HepG2 (cell line): ENCODE data around the gene NFKB2. TPM values are rescaled to one million over a fixed set of nuclear protein-coding genes. Genes with fewer than 3 reads are reported as not detected.

ENCODE experiments used
- ATAC-seq: fragments of 200-7000 bp; cut with Tn5 transposase; 3 replicates; pipeline ENCODE4 v1.9.1; 2020; ENCODE audit warnings: mild to moderate bottlenecking, moderate library complexity
- BruUV-seq: library from RNA; stranded (reverse); fragments of 400-500 nt; replicated peaks from 2 replicates; lab custom pipeline; 2021; lab: Mats Ljungman, UMichigan
- CTCF ChIA-PET: fragments of 300-600 bp; formaldehyde crosslinking; extraction: SDS; loops from one replicate; lab custom pipeline; 2021; ENCODE audit warnings: low total read pairs, inconsistent platforms, low intra/inter-chr PET ratio; lab: Yijun Ruan, JAX
- POLR2A ChIA-PET: fragments of 350-600 bp; sonication (Branson Sonifier 250); formaldehyde crosslinking; loops from one replicate; lab custom pipeline; 2020; ENCODE audit warnings: antibody characterized with exemption, inconsistent platforms; lab: Yijun Ruan, JAX
- DNase-seq: peaks from one replicate; pipeline ENCODE4 v3.0.0-alpha.2; 2015; ENCODE audit warnings: low spot score
- FAIRE-seq: peaks from 3 replicates; lab custom pipeline; 2011; peaks lifted over from hg19 to GRCh38; lab: Jason Lieb, UNC
- H2AFZ ChIP-seq: one replicate; pipeline ENCODE4 v1.6.1; 2011; ENCODE audit warnings: low read length, inconsistent platforms
- H3K27ac ChIP-seq: fragments of 300-600 bp; 3 replicates; pipeline ENCODE4 v1.8.0; 2011; ENCODE audit warnings: mixed run types, mild to moderate bottlenecking, mixed read lengths, low read length, inconsistent platforms; ENCODE audit not compliant: insufficient read depth; ENCODE audit errors: extremely low read length
- H3K27me3 ChIP-seq, 2 experiments: fragments of 200-600 bp in 1 of 2; 2 replicates in 1 of 2; 3 replicates in 1 of 2; pipeline versions ENCODE4 v1.6.0 to v1.8.0; 2011; ENCODE audit warnings: low read length in 2 of 2, mild to moderate bottlenecking in 2 of 2, moderate library complexity in 2 of 2, inconsistent platforms in 1 of 2; ENCODE audit not compliant: insufficient read depth in 2 of 2, control insufficient read depth in 1 of 2
- H3K36me3 ChIP-seq, 2 experiments: fragments of 200-600 bp in 1 of 2; replicated peaks in 1 of 2; 2 replicates in 1 of 2; 3 replicates in 1 of 2; pipeline versions ENCODE4 v1.5.1 to v1.8.0; 2011; ENCODE audit warnings: low read length in 2 of 2, inconsistent platforms in 1 of 2; ENCODE audit not compliant: insufficient read depth in 2 of 2, control insufficient read depth in 1 of 2
- H3K4me1 ChIP-seq: 2 replicates; pipeline ENCODE4 v1.5.1; 2012; ENCODE audit warnings: low read length, inconsistent platforms; ENCODE audit not compliant: insufficient read depth
- H3K4me2 ChIP-seq: 2 replicates; pipeline ENCODE4 v1.6.0; 2011; ENCODE audit warnings: low read depth, low read length, inconsistent platforms
- H3K4me3 ChIP-seq, 3 experiments: fragments of 200-600 bp in 1 of 3; sonication (generic), shearing (Covaris generic) in 1 of 3; replicated peaks in 1 of 3; 2 replicates each; pipeline ENCODE4 v1.5.1; 2011 to 2016; ENCODE audit warnings: low read length in 3 of 3, inconsistent platforms in 2 of 3, low read depth in 2 of 3, mild to moderate bottlenecking in 2 of 3, control low read depth in 1 of 3, mixed read lengths in 1 of 3; ENCODE audit not compliant: insufficient read depth in 1 of 3
- H3K79me2 ChIP-seq: one replicate; pipeline ENCODE4 v1.6.1; 2011; ENCODE audit warnings: low read length, inconsistent platforms; ENCODE audit not compliant: insufficient read depth
- H3K9ac ChIP-seq: 2 replicates; pipeline ENCODE4 v1.6.0; 2011; ENCODE audit warnings: mild to moderate bottlenecking, low read depth, low read length, inconsistent platforms; ENCODE audit not compliant: insufficient read depth
- H3K9me3 ChIP-seq: 2 replicates; pipeline ENCODE4 v1.5.1; 2012; ENCODE audit warnings: mild to moderate bottlenecking, low read length
- H4K20me1 ChIP-seq: 2 replicates; pipeline ENCODE4 v1.6.0; 2011; ENCODE audit warnings: inconsistent platforms, mild to moderate bottlenecking, low read length, moderate library complexity; ENCODE audit not compliant: insufficient read depth
- CEBPG ChIP-seq: IDR thresholded peaks from 2 replicates; pipeline ENCODE4 v1.6.1; 2016
- NFATC3 ChIP-seq: sonication (generic); formaldehyde crosslinking; IDR thresholded peaks from 2 replicates; pipeline ENCODE4 v1.5.1; 2020; ENCODE audit warnings: mild to moderate bottlenecking, missing genetic modification reagents
- NR1H2 ChIP-seq: sonication (generic); formaldehyde crosslinking; IDR thresholded peaks from 2 replicates; pipeline ENCODE4 v1.8.1; 2022; ENCODE audit warnings: low read depth, missing genetic modification reagents, borderline replicate concordance
- SMAD9 ChIP-seq: sonication (generic); formaldehyde crosslinking; IDR thresholded peaks from 2 replicates; pipeline ENCODE4 v1.5.1; 2020; ENCODE audit warnings: mild to moderate bottlenecking, missing genetic modification reagents
- SP140L ChIP-seq: sonication (generic); formaldehyde crosslinking; IDR thresholded peaks from 2 replicates; pipeline ENCODE4 v1.4.0; 2020; ENCODE audit warnings: missing genetic modification reagents, borderline replicate concordance
- ZFP41 ChIP-seq: sonication (generic); formaldehyde crosslinking; IDR thresholded peaks from 2 replicates; pipeline ENCODE4 v1.4.0; 2020; ENCODE audit warnings: mild to moderate bottlenecking, missing genetic modification reagents, borderline replicate concordance
- ZNF263 ChIP-seq: sonication (generic); formaldehyde crosslinking; IDR thresholded peaks from 2 replicates; pipeline ENCODE4 v1.4.0; 2020; ENCODE audit warnings: missing genetic modification reagents
- ZNF33A ChIP-seq: sonication (generic); formaldehyde crosslinking; IDR thresholded peaks from 2 replicates; pipeline ENCODE4 v1.5.1; 2020; ENCODE audit warnings: missing genetic modification reagents, mild to moderate bottlenecking, moderate library complexity, borderline replicate concordance
- ZNF563 ChIP-seq: sonication (generic); formaldehyde crosslinking; IDR thresholded peaks from 2 replicates; pipeline ENCODE4 v1.8.0; 2022; ENCODE audit warnings: mild to moderate bottlenecking, moderate library complexity, missing genetic modification reagents
- WGBS: methylation state at CpG from one replicate; pipeline ENCODE4 v1.1.6; 2017; ENCODE audit warnings: low lambda C conversion rate; 5-methylcytosine and 5-hydroxymethylcytosine counted together
- in situ Hi-C: cut with HindIII; loops from 2 replicates; pipeline ENCODE4 v1.10.0; 2017; ENCODE audit warnings: low pct_unique_long_range_greater_than_20kb; ENCODE audit not compliant: extremely low pct_ligation_motif_present
- intact Hi-C: fragments of 100-400 bp; cut with micrococcal nuclease; formaldehyde crosslinking; loops from one replicate; pipeline ENCODE4 v1.10.0; 2022; ENCODE audit not compliant: unreplicated experiment
- polyA plus RNA-seq, 8 experiments: library from polyadenylated mRNA; depleted of rRNA in 3 of 8; stranded (reverse) in 7 of 8; unstranded in 1 of 8; fragments of >200 nt; fragmentation: Illumina TruSeq in 4 of 8; extraction: Trizol in 4 of 8; gene quantifications; 2 replicates each; pipeline versions ENCODE4 v1.2.1 to v1.2.3, GENCODE V29; 2011 to 2016; ENCODE audit warnings: low read depth in 4 of 8, missing spikeins in 1 of 8, mixed read lengths in 1 of 8; ENCODE audit not compliant: insufficient read depth in 1 of 8
- total RNA-seq, 5 experiments: library from RNA; depleted of rRNA; stranded (reverse); fragments of >200 nt; fragmentation: Illumina TruSeq; extraction: Trizol; gene quantifications; 2 replicates each; pipeline ENCODE4 v1.2.3, GENCODE V29; 2016; ENCODE audit warnings: low read depth in 1 of 5
- TF ChIP-seq, protein P1 (sequence below): sonication (generic); formaldehyde crosslinking; IDR thresholded peaks from 2 replicates; pipeline ENCODE4 v1.4.0; 2020; ENCODE audit warnings: missing genetic modification reagents
- TF ChIP-seq, protein P2 (sequence below): sonication (generic); formaldehyde crosslinking; IDR thresholded peaks from 2 replicates; pipeline ENCODE4 v1.5.0; 2020; ENCODE audit warnings: missing genetic modification reagents
- TF ChIP-seq, protein P3 (sequence below): sonication (generic); formaldehyde crosslinking; IDR thresholded peaks from 2 replicates; pipeline ENCODE4 v1.9.0; 2021; ENCODE audit warnings: missing genetic modification reagents, mild to moderate bottlenecking, borderline replicate concordance
- TF ChIP-seq, protein P4 (sequence below): sonication (generic); formaldehyde crosslinking; IDR thresholded peaks from 2 replicates; pipeline ENCODE4 v1.4.0; 2020; ENCODE audit warnings: low read depth, missing genetic modification reagents
- TF ChIP-seq, protein P5 (sequence below): sonication (generic); formaldehyde crosslinking; IDR thresholded peaks from 2 replicates; pipeline ENCODE4 v1.4.0; 2020; ENCODE audit warnings: missing genetic modification reagents

Gene NFKB2
- total and polyA plus RNA-seq, 2 of the 13 experiments (the other 11 are each of a cell fraction or from before 2014, with no cell fraction given), result 7.7 to 12.5 TPM

DNA sequence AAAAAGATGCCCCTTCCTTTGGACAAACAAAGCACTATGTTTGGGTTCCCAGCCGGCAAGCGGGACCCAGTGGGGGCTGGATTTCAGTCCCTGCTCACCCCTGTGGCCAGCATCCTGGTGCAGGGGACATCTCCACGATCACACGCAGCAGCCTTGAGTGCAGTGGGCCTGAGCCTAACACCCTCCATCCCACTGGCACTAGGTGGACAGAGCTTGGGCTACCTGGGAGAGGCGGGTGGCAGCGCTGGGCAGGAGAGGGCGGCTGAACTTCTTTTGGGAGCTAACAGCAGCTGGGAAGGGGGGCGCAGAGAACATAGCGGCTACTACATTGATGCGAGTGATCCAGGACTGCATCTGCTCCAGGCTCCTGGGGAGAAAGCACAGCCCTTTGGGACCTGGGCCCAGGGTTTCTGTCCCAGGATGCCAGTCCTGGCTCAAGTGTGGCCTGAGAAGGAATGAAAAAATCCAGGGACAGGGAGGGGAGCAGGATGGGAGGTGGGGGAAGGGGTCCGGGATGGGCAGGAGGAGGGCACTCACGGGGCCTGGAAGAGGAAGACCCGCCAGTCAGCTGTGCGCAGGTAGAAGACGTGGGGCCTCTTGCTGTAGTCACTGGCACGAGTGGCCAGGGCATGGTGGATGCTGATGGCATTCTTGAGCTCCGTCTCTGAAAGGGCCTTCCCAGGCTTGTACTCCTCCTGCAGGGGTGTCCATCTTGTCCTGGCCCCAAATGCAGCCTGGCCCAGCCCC, 9.0 kb downstream of the NFKB2 start:
- Histone ChIP-seq H3K9ac (no peak overlapping the region), H3K27ac (no peak overlapping the region), H3K4me2 (no peak overlapping the region), H3K9me3 (no peaks in the 10 kb centered on the region), H2AFZ (no peak overlapping the region), H3K4me3 (no peak overlapping the region), H3K79me2 (no peaks in the 10 kb centered on the region), H3K36me3 (peaks cover 0 to 4% of the 10 kb centered on the region in 2 experiments; a peak in 1 of 5 replicates), H4K20me1 (no peaks in the 10 kb centered on the region), H3K4me1 (peaks cover 23% of the 10 kb centered on the region), H3K27me3 (peaks cover 13 to 28% of the 10 kb centered on the region in 2 experiments)
- POLR2A ChIA-PET, result interaction anchor here (1.0 to 2.2 kb wide), 3 partner anchors 9 to 28 kb away, joined by 3 to 7 read pairs (median 3); partner anchors contain the start of genes CUEDC2 and NFKB2
- no peak for DNase-seq
- in situ Hi-C loops, result loop anchor here (10.0 kb wide), 1 partner anchor 70 kb away; no protein-coding TSS in a partner anchor
- intact Hi-C loops, result no loop called here
- ATAC-seq, result no peak
- CTCF ChIA-PET, result interaction anchor here (0.6 kb wide), 1 partner anchor 11 kb away, joined by 3 read pairs; no protein-coding TSS in a partner anchor
- 79% methylated on average over 15 of the region's 17 CpGs for WGBS
- no peak for FAIRE-seq
- BruUV-seq, result no TSS peak
- TF ChIP-seq ZNF263, result no peak
- TF ChIP-seq, protein P1, sequence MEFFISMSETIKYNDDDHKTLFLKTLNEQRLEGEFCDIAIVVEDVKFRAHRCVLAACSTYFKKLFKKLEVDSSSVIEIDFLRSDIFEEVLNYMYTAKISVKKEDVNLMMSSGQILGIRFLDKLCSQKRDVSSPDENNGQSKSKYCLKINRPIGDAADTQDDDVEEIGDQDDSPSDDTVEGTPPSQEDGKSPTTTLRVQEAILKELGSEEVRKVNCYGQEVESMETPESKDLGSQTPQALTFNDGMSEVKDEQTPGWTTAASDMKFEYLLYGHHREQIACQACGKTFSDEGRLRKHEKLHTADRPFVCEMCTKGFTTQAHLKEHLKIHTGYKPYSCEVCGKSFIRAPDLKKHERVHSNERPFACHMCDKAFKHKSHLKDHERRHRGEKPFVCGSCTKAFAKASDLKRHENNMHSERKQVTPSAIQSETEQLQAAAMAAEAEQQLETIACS (CRISPR knock-in tag), result no peak
- TF ChIP-seq NR1H2 (CRISPR knock-in tag), result no peak
- TF ChIP-seq, protein P2, sequence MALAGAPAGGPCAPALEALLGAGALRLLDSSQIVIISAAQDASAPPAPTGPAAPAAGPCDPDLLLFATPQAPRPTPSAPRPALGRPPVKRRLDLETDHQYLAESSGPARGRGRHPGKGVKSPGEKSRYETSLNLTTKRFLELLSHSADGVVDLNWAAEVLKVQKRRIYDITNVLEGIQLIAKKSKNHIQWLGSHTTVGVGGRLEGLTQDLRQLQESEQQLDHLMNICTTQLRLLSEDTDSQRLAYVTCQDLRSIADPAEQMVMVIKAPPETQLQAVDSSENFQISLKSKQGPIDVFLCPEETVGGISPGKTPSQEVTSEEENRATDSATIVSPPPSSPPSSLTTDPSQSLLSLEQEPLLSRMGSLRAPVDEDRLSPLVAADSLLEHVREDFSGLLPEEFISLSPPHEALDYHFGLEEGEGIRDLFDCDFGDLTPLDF (CRISPR knock-in tag), result no peak
- TF ChIP-seq, protein P3, sequence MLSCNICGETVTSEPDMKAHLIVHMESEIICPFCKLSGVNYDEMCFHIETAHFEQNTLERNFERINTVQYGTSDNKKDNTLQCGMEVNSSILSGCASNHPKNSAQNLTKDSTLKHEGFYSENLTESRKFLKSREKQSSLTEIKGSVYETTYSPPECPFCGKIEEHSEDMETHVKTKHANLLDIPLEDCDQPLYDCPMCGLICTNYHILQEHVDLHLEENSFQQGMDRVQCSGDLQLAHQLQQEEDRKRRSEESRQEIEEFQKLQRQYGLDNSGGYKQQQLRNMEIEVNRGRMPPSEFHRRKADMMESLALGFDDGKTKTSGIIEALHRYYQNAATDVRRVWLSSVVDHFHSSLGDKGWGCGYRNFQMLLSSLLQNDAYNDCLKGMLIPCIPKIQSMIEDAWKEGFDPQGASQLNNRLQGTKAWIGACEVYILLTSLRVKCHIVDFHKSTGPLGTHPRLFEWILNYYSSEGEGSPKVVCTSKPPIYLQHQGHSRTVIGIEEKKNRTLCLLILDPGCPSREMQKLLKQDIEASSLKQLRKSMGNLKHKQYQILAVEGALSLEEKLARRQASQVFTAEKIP (CRISPR knock-in tag), result no peak
- TF ChIP-seq, protein P4, sequence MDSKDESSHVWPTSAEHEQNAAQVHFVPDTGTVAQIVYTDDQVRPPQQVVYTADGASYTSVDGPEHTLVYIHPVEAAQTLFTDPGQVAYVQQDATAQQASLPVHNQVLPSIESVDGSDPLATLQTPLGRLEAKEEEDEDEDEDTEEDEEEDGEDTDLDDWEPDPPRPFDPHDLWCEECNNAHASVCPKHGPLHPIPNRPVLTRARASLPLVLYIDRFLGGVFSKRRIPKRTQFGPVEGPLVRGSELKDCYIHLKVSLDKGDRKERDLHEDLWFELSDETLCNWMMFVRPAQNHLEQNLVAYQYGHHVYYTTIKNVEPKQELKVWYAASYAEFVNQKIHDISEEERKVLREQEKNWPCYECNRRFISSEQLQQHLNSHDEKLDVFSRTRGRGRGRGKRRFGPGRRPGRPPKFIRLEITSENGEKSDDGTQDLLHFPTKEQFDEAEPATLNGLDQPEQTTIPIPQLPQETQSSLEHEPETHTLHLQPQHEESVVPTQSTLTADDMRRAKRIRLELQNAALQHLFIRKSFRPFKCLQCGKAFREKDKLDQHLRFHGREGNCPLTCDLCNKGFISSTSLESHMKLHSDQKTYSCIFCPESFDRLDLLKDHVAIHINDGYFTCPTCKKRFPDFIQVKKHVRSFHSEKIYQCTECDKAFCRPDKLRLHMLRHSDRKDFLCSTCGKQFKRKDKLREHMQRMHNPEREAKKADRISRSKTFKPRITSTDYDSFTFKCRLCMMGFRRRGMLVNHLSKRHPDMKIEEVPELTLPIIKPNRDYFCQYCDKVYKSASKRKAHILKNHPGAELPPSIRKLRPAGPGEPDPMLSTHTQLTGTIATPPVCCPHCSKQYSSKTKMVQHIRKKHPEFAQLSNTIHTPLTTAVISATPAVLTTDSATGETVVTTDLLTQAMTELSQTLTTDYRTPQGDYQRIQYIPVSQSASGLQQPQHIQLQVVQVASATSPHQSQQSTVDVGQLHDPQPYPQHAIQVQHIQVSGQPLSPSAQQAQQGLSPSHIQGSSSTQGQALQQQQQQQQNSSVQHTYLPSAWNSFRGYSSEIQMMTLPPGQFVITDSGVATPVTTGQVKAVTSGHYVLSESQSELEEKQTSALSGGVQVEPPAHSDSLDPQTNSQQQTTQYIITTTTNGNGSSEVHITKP (CRISPR knock-in tag), result no peak
- no peak for TF ChIP-seq NFATC3 (CRISPR knock-in tag)
- no peak for TF ChIP-seq ZFP41 (CRISPR knock-in tag)
- TF ChIP-seq ZNF563 (CRISPR knock-in tag), result no peak
- TF ChIP-seq ZNF33A (CRISPR knock-in tag), result no peak
- TF ChIP-seq, protein P5, sequence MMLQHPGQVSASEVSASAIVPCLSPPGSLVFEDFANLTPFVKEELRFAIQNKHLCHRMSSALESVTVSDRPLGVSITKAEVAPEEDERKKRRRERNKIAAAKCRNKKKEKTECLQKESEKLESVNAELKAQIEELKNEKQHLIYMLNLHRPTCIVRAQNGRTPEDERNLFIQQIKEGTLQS (CRISPR knock-in tag), result no peak
- TF ChIP-seq SP140L (CRISPR knock-in tag), result no peak
- no peak for TF ChIP-seq SMAD9
- no peak for TF ChIP-seq CEBPG (CRISPR knock-in tag)
